Nephron (organoid): ENCODE measurements around the gene SEPTIN12.
A peak's percentile ranks its signal among the peaks of the same experiment; 100 is the strongest.

Experiments used
- H3K27ac Mint-ChIP-seq, 3 experiments: 2 replicates each; pipeline ENCODE4 v1.8.0; 2020; ENCODE audit warnings: mixed read lengths in 3 of 3, mild to moderate bottlenecking in 2 of 3, moderate library complexity in 1 of 3
- H3K27me3 Mint-ChIP-seq: 2 replicates; pipeline ENCODE4 v1.8.0; 2021; ENCODE audit warnings: low read depth, mild to moderate bottlenecking, moderate library complexity, mixed read lengths
- H3K36me3 Mint-ChIP-seq: 2 replicates; pipeline ENCODE4 v1.8.0; 2020; ENCODE audit warnings: low read depth, mixed read lengths
- H3K4me1 Mint-ChIP-seq: 2 replicates; pipeline ENCODE4 v1.8.0; 2020; ENCODE audit warnings: mixed read lengths
- H3K4me3 Mint-ChIP-seq, 3 experiments: 2 replicates each; pipeline ENCODE4 v1.8.0; 2020; ENCODE audit warnings: mild to moderate bottlenecking in 3 of 3, mixed read lengths in 3 of 3, moderate library complexity in 2 of 3
- H3K9me3 Mint-ChIP-seq: 2 replicates; pipeline ENCODE4 v1.8.0; 2020; ENCODE audit warnings: mixed read lengths
- CTCF ChIP-seq, 3 experiments: fragments of 200-600 bp; sonication (generic); IDR thresholded peaks; one replicate each; pipeline ENCODE4 v1.5.0; 2021; ENCODE audit warnings: antibody characterized with exemption in 3 of 3; ENCODE audit not compliant: unreplicated experiment in 3 of 3

The SEPTIN12 gene

DNA sequence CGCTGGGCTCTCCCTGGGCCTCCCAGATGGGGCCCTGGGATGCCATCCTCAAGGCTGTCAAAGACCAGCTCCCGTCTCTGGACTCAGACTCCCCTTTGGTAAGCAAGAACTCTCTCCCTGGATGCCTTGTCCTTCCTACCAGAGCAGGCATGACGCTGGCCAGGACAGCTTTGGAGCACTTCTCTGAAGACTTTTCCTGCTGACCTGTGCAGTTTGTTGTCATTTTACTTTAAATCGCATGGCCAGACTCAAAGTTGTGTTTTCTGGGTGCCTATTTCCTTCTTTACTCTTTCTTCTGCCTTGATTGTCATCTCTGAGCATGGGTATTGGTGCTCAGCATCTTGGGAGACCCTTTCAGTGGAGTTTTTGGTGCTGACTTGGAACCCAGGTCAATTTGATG is 51.6 kb downstream of the SEPTIN12 start:
- Mint-ChIP-seq H3K4me1 (peaks cover 15% of the 10 kb centered on the region), H3K4me3 (peak overlapping the region; percentile 60 to 73 (median 68)), H3K9me3 (no peaks in the 10 kb centered on the region), H3K27ac (peak overlapping the region in 1 of 3 experiments; percentile 32), H3K27me3 (no peaks in the 10 kb centered on the region), H3K36me3 (no peaks in the 10 kb centered on the region)
- no peak for TF ChIP-seq CTCF (IDR thresholded peaks at IDR 0.05; ENCODE audit: unreplicated experiment in 3 of 3)

DNA sequence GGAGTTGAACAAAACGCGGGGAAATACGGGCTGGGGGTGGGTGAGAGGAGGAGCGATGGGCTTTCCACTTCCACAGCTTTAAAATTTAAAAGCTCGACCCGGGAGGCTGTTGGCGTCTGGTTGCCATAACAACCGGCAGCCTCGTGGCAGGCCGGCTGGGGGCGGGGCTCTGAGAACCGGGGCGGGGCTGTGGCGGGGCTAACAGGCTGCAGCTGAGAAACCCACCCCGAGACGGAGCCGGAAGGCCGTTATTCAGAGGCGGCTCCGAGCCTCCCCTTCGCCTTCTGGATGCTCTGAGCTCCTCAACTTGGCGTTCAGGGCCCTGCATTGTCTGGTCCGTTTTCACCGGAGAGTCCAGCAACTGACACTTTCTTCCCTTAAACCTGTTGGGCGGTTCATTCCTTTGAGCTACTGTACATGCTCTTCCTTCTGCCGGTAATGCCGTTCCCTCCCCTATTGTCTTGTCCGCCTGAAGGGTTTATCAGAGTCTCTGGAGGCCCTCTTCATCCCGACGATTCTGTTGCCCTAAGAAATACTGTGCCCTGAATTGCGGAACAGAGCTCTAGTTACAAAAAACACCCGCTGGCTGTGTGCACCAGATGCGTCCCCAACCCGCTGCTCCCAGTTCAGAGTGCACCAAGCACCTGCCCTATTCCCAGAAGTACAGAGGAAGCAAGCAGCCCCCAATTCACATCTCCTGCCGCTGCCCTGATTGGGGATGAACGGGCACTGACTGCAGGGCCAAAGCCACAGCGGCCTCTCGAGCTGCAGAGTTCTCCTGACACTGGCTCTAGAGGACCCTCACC is 53.2 kb downstream of the SEPTIN12 start:
- Mint-ChIP-seq H3K4me1 (peaks cover 15% of the 10 kb centered on the region), H3K9me3 (no peaks in the 10 kb centered on the region), H3K36me3 (peaks cover 7% of the 10 kb centered on the region), H3K4me3 (peak overlapping the region; percentile 97 to 98 (median 97)), H3K27ac (peak overlapping the region; percentile 85 to 99 (median 98)), H3K27me3 (no peaks in the 10 kb centered on the region)
- no peak for TF ChIP-seq CTCF (IDR thresholded peaks at IDR 0.05; ENCODE audit: unreplicated experiment in 3 of 3)

- Mint-ChIP-seq H3K27ac (peak within 1 kb of the TSS; percentile 85 to 99 (median 98)), H3K27me3 (no peaks in the 10 kb centered on the region), H3K9me3 (no peaks in the 10 kb centered on the region), H3K4me1 (peaks cover 15% of the 10 kb centered on the region), H3K4me3 (peak within 1 kb of the TSS; percentile 97 to 98 (median 97)), H3K36me3 (peaks cover 11% of the 10 kb centered on the region)
- TF ChIP-seq CTCF (IDR thresholded peaks at IDR 0.05; ENCODE audit: unreplicated experiment in 3 of 3): no peak
These were observed 53.9 kb downstream of the SEPTIN12 start, which contains the start of the genes ANKS3 and DNAAF8 for GRCh38 chr16:4734063-4734729. Gene ANKS3, minus strand, starts transcription at chr16:4734271. Its CDS starts 4,122 bp downstream, at chr16:4730149. Gene DNAAF8, plus strand, starts transcription at chr16:4734537. Its CDS starts 1,978 bp downstream, at chr16:4736515.

DNA sequence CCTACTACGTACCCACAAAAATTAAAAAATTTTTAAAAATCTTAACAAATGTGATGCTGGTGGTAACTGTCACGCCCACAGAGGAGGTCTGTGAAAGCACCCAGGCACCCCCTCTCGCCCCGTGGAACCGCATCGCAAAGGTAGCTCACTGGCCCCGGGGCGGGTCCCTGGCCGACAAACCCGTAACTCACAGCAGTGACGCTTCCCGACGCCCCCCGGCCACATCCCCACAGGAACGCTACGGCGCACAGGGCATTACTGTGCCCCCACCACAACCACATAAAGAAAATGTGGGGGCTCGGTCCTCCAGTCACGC is 54.4 kb downstream of the SEPTIN12 start:
- TF ChIP-seq CTCF (IDR thresholded peaks at IDR 0.05; ENCODE audit: unreplicated experiment in 3 of 3): no peak
- Mint-ChIP-seq H3K4me1 (peaks cover 15% of the 10 kb centered on the region), H3K27me3 (no peaks in the 10 kb centered on the region)

GRCh38 chr16:4733211-4733742 is 54.9 kb downstream of the SEPTIN12 start:
- H3K27me3 Mint-ChIP-seq: no peaks in the 10 kb centered on the region
- peak overlapping the region in 2 of 3 experiments; percentile 85 to 98 for H3K27ac Mint-ChIP-seq
- TF ChIP-seq CTCF (IDR thresholded peaks at IDR 0.05; ENCODE audit: unreplicated experiment in 3 of 3): no peak
- peaks cover 15% of the 10 kb centered on the region for H3K4me1 Mint-ChIP-seq
- H3K36me3 Mint-ChIP-seq: peaks cover 18% of the 10 kb centered on the region
- H3K4me3 Mint-ChIP-seq: peak overlapping the region; percentile 97 to 98 (median 97)
- H3K9me3 Mint-ChIP-seq: no peaks in the 10 kb centered on the region

More for the DNA sequence above, 54.4 kb downstream of the SEPTIN12 start:
- Mint-ChIP-seq H3K36me3 (peaks cover 15% of the 10 kb centered on the region), H3K4me3 (peak overlapping the region; percentile 97 to 98 (median 97)), H3K27ac (peak overlapping the region in 2 of 3 experiments; percentile 85 to 98), H3K9me3 (no peaks in the 10 kb centered on the region)
